ENCODE data around the gene CTCFL. TPM values are rescaled to one million over a fixed set of nuclear protein-coding genes. Genes with fewer than 3 reads are reported as not detected.
A peak's percentile ranks its signal among the peaks of the same experiment; 100 is the strongest.

The CTCFL gene
- total and polyA plus RNA-seq, 5 experiments from 2014 or later: not detected

DNA sequence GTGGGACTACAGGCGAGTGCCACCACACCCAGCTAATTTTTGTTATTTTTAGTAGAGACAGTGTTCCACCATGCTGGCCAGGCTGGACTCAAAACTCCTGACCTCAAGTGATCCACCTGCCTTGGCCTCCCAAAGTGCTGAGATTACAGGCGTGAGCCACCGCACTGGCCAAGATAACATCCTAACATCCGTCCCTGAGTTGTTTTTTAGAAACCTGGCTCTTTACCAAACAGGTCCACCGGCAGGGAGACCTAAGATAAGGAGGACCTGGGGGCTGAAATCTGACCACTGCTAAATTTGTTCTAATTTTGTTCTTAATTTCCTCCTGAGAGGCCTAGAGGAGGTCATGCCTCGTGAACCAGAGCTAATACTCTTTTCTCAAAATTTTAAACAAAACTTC is 20.5 kb downstream of the CTCFL start:
- DNase-seq (no peak), ATAC-seq (no peak)
- Mint-ChIP-seq H3K27ac (no peak overlapping the region), H3K9me3 (no peaks in the 10 kb centered on the region), H3K4me1 (peaks cover 0 to 6% (median 0%) of the 10 kb centered on the region in 4 donors), H3K4me3 (no peak overlapping the region), H3K27me3 (peaks cover 11 to 39% (median 35%) of the 10 kb centered on the region in 5 donors), H3K36me3 (no peaks in the 10 kb centered on the region)
- POLR2A ChIA-PET: no interaction called here

DNA sequence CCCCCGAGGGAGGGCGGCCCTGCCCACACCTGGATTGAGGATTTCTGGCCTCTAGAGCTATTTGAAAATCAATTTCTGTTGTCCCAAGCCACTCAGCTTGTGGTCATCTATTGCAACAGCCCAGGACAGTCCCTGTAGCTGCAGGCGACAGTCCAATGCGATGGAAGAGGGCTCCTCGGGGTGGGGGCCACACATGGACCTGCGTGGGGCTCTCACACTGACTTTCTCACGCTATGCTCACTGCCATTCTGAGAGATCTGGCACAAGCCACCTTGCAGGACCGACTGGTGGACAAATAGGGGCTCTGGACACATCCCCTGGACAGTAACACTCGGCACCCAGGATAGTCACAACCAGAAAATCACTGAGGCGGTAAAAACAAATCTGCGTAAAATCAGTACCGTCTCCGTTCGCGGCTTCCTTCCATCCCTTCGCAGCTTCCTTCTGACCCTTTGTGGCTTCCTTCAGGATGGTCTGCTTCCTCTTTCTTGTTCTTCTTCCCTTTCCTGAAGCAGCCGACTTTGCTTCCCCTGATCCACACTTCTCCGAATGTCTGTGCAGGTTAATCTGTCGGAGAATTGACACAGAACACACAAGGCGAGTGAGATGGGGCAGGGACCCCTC is 21.8 kb downstream of the CTCFL start:
- ATAC-seq (no peak), DNase-seq (no peak)
- H3K9me3 Mint-ChIP-seq: no peaks in the 10 kb centered on the region
- POLR2A ChIA-PET: no interaction called here
- no peak overlapping the region for H3K4me3 Mint-ChIP-seq
- H3K4me1 Mint-ChIP-seq: peaks cover 5 to 12% (median 6%) of the 10 kb centered on the region in 4 donors
- H3K27ac Mint-ChIP-seq: no peak overlapping the region
- peaks cover 14 to 47% (median 33%) of the 10 kb centered on the region in 5 donors for H3K27me3 Mint-ChIP-seq
- H3K36me3 Mint-ChIP-seq: no peaks in the 10 kb centered on the region

GRCh38 chr20:57502336-57502700 is 22.6 kb downstream of the CTCFL start:
- ATAC-seq (no peak), DNase-seq (no peak)
- POLR2A ChIA-PET: no interaction called here
- peaks cover 13 to 48% (median 35%) of the 10 kb centered on the region in 5 donors for H3K27me3 Mint-ChIP-seq
- H3K27ac Mint-ChIP-seq: peak overlapping the region in 1 of 10 donors; percentile 60
- no peak overlapping the region for H3K4me3 Mint-ChIP-seq
- no peaks in the 10 kb centered on the region for H3K9me3 Mint-ChIP-seq
- peaks cover 5 to 12% (median 6%) of the 10 kb centered on the region in 4 donors for H3K4me1 Mint-ChIP-seq
- H3K36me3 Mint-ChIP-seq: no peaks in the 10 kb centered on the region

DNA sequence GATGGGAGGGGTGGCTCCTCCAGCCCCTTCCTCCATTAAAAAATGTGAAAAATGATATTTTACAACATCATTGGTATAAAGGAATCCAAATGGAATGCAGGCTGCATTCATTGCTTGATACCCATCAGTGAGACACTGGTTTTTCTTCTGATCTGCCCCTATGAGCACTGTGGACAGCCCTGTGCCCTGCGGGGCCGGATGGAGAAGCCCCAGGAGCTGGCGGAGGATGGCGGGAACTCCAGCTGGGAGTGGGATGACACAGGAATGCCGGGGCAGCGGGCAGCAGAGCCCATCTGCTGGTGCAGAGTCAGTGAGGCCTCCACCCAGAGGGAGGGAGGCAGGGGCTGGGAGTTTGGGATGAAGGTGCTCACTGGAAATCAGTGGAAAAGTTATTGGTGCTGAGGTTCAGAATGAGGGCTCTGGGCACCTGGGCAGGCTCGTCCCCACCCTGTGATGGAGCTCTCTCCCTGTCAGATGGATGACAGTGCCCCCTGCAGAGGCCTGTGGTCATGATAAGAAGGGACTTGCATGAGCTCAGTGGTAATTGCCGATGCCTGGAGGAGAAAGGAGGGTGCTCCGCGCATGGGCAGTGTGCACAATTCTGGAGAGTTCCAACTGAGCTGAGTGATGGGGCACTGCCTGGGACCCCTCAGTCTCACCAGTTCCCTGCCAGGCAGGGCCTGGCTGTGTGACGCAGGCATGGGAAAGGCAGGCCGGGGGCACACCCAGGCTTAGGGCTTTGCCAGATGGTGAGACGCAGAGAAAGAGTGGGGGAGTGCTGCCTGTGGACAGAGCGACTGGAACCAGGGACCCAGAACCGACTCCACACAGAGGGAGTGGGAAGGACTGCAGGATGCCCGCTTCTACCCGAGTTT is 23.2 kb downstream of the CTCFL start:
- POLR2A ChIA-PET: no interaction called here
- ATAC-seq: no peak
- DNase-seq: no peak
- H3K36me3 Mint-ChIP-seq: no peaks in the 10 kb centered on the region
- peaks cover 5 to 12% (median 6%) of the 10 kb centered on the region in 4 donors for H3K4me1 Mint-ChIP-seq
- peaks cover 13 to 50% (median 38%) of the 10 kb centered on the region in 5 donors for H3K27me3 Mint-ChIP-seq
- H3K27ac Mint-ChIP-seq: peak overlapping the region in 1 of 10 donors; percentile 24
- H3K4me3 Mint-ChIP-seq: no peak overlapping the region
- H3K9me3 Mint-ChIP-seq: no peaks in the 10 kb centered on the region

DNA sequence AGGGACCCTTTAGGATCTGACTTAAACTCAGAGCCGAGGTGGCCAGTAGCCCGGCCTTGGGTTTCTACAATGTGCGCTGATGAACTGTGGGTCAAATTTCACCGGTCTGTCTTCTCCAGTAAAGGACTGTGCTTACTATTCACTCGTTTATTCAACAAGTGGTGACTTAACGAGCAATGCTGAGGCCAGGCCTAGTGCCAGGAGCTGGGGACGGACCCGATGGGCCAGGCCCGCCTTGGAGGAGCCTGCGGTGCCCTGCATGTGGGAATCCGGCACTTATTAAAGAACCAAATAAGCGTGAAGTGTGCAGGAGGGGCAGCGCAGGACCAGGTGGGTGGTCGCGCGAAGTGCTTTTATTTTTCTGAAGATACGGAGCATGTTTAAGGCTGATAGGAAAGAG is 24.0 kb downstream of the CTCFL start:
- no peak for DNase-seq
- Mint-ChIP-seq H3K27me3 (peaks cover 13 to 49% (median 34%) of the 10 kb centered on the region in 5 donors), H3K9me3 (no peaks in the 10 kb centered on the region), H3K4me3 (no peak overlapping the region), H3K27ac (no peak overlapping the region), H3K36me3 (no peaks in the 10 kb centered on the region), H3K4me1 (peaks cover 5 to 12% (median 6%) of the 10 kb centered on the region in 4 donors)
- POLR2A ChIA-PET: no interaction called here
- no peak for ATAC-seq

DNA sequence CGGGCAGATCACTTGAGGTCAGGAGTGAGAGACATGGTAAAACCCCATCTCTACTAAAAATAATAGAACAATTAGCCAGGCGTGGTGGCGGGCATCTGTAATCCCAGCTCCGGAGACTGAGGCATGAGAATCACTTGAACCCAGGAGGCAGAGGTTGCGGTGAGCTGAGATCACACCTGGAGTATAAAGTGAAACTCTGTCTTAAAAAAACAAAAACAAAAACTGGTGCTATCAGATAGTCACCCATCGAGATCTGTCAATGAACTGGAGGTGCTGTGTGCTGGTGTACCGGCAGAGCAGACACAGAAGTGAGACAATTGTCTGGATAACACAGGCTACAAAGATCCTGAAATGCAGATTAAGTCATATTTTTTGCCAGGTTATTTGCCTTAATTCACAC is 24.7 kb downstream of the CTCFL start:
- Mint-ChIP-seq H3K27me3 (peaks cover 13 to 49% (median 34%) of the 10 kb centered on the region in 5 donors), H3K4me1 (peaks cover 5 to 14% (median 9%) of the 10 kb centered on the region in 4 donors), H3K36me3 (no peaks in the 10 kb centered on the region), H3K9me3 (no peaks in the 10 kb centered on the region), H3K27ac (no peak overlapping the region), H3K4me3 (no peak overlapping the region)
- DNase-seq (no peak), ATAC-seq (no peak)
- POLR2A ChIA-PET: no interaction called here

GRCh38 chr20:57499676-57500075 is 25.3 kb downstream of the CTCFL start:
- H3K27ac Mint-ChIP-seq: no peak overlapping the region
- no peak for DNase-seq
- POLR2A ChIA-PET: no interaction called here
- no peak overlapping the region for H3K4me3 Mint-ChIP-seq
- H3K9me3 Mint-ChIP-seq: no peaks in the 10 kb centered on the region
- ATAC-seq: no peak
- peaks cover 13 to 49% (median 32%) of the 10 kb centered on the region in 5 donors for H3K27me3 Mint-ChIP-seq
- peaks cover 8 to 19% (median 14%) of the 10 kb centered on the region in 4 donors for H3K4me1 Mint-ChIP-seq
- no peaks in the 10 kb centered on the region for H3K36me3 Mint-ChIP-seq

GRCh38 chr20:57498425-57499400 is 26.2 kb downstream of the CTCFL start:
- ATAC-seq (peak; percentile 84), DNase-seq (peak in 7 of 10 donors; percentile 14 to 45 (median 34))
- Mint-ChIP-seq H3K4me3 (peak overlapping the region in 1 of 10 donors; percentile 12), H3K27ac (peak overlapping the region in 1 of 10 donors; percentile 46), H3K36me3 (no peaks in the 10 kb centered on the region), H3K4me1 (peaks cover 8 to 19% (median 16%) of the 10 kb centered on the region in 4 donors), H3K9me3 (no peaks in the 10 kb centered on the region), H3K27me3 (peaks cover 13 to 49% (median 31%) of the 10 kb centered on the region in 5 donors)
- POLR2A ChIA-PET: interaction anchor here (0.8 to 1.3 kb wide), 2 partner anchors 110 to 119 kb away, joined by 3 to 4 read pairs; no protein-coding TSS in a partner anchor

DNA sequence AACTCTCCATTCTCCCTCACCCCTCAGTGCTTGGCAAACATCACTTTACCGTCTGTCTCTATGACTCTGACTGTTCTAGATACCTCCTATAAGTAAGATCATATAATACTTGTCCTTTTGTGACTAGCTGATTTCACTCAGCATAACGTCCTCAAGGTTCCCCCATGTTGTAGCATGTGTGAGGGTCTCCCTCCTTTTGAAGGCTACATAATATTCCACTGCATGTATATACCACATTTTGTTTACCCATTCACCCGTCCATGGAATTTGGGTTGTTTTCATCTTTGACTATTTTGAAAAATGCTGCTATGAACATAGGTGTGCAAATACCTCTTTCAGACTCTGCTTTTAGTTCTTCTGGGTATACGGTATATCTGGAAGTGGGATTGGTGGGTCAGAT is 28.3 kb downstream of the CTCFL start:
- Mint-ChIP-seq H3K9me3 (no peaks in the 10 kb centered on the region), H3K27ac (no peak overlapping the region), H3K27me3 (peaks cover 7 to 31% (median 21%) of the 10 kb centered on the region in 5 donors), H3K4me3 (no peak overlapping the region), H3K4me1 (peaks cover 8 to 19% (median 14%) of the 10 kb centered on the region in 4 donors), H3K36me3 (no peaks in the 10 kb centered on the region)
- no peak for ATAC-seq
- POLR2A ChIA-PET: no interaction called here
- no peak for DNase-seq

DNA sequence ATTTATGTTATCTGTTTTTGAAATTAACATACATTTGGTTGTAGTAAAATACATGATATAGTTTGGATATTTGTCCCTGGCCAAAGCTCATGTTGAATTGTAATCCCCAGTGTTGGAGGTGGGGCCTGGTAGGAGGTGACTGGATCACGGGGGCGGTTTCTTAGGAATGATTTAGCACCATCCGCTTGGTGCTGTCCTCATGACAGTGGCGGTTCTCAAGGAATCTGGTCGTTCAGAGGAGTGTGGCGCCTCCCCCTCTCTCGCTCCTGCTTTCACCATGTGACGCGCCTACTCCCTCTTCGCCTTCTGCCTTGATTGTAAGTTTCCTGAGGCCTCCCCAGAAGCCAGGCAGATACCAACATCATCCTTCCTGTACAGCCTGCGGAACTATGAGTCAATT is 29.0 kb downstream of the CTCFL start:
- Mint-ChIP-seq H3K36me3 (no peaks in the 10 kb centered on the region), H3K27me3 (peaks cover 2 to 25% (median 16%) of the 10 kb centered on the region in 5 donors), H3K27ac (peak overlapping the region in 1 of 10 donors; percentile 66), H3K4me1 (peaks cover 8 to 19% (median 14%) of the 10 kb centered on the region in 4 donors), H3K9me3 (no peaks in the 10 kb centered on the region), H3K4me3 (no peak overlapping the region)
- ATAC-seq: no peak
- POLR2A ChIA-PET: interaction anchor here (1.2 to 1.4 kb wide), 2 partner anchors 98 to 107 kb away, joined by 4 to 7 read pairs; no protein-coding TSS in a partner anchor
- DNase-seq: no peak

- H3K4me3 Mint-ChIP-seq: no peak overlapping the region
- H3K36me3 Mint-ChIP-seq: no peaks in the 10 kb centered on the region
- ATAC-seq: no peak
- peaks cover 0 to 11% (median 4%) of the 10 kb centered on the region in 5 donors for H3K27me3 Mint-ChIP-seq
- H3K27ac Mint-ChIP-seq: no peak overlapping the region
- no peak for DNase-seq
- H3K9me3 Mint-ChIP-seq: no peaks in the 10 kb centered on the region
- peaks cover 2 to 13% (median 7%) of the 10 kb centered on the region in 4 donors for H3K4me1 Mint-ChIP-seq
- POLR2A ChIA-PET: interaction anchor here (1.1 kb wide), 1 partner anchor 119 kb away, joined by 3 read pairs; no protein-coding TSS in a partner anchor
Observed at GRCh38 chr20:57493091-57493615, 31.8 kb downstream of the CTCFL start.

DNA sequence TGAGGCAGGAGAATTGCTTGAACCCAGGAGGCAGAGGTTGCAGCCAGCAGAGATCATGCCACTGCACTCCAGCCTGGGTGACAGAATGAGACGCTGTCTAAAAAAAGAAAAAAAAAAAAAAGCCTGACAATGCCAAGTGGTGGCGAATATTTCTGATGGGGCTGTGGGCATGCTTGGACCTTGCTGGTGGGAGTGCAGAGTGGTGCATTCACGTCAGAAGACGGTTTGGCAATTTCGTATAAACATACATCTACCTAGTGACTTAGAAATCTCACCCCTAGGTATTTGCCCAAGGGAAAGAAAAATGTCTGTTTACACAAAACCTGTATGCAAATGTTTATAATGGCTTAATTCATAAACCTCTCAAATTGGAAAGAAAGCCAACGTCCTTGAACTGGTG is 33.6 kb downstream of the CTCFL start:
- POLR2A ChIA-PET: no interaction called here
- Mint-ChIP-seq H3K27ac (no peak overlapping the region), H3K27me3 (peaks cover 0 to under 1% (median under 1%) of the 10 kb centered on the region in 5 donors), H3K4me3 (no peak overlapping the region), H3K36me3 (no peaks in the 10 kb centered on the region), H3K4me1 (peaks cover 2 to 13% (median 7%) of the 10 kb centered on the region in 4 donors), H3K9me3 (no peaks in the 10 kb centered on the region)
- DNase-seq: no peak
- ATAC-seq: no peak

All from naive thymus-derived CD8-positive, alpha-beta T cell (primary cell).